GM18861 (cell line): ENCODE results near the gene SCAPER.
"Not testable (repeated sequence)": the region's sequence is repeated elsewhere in the genome, so short reads cannot be mapped to it uniquely, and the experiment has no call there.

ENCODE experiments used
- ATAC-seq: cut with Tn5 transposase; IDR thresholded peaks from one replicate; pipeline ENCODE4 v1.9.1; 2021; ENCODE audit not compliant: unreplicated experiment

The SCAPER gene

DNA sequence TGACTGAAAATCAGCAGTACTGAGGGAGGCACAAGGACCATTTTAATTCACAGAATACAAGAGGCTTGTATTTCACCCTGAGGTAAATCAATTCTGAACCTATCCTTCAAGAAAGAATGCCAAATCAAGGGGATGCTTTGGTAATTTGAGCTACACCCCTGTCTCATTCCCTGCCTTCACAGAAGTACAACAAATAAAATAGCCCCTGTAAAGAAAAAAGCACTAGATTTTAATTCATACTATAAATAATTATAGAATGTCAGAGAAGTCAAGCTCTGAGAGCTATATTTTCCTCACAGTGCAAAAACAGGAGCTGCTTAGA, 319.6 kb downstream of the SCAPER start:
- no peak for ATAC-seq

GRCh38 chr15:76584868-76585575, 320.1 kb downstream of the SCAPER start:
- no peak for ATAC-seq

DNA sequence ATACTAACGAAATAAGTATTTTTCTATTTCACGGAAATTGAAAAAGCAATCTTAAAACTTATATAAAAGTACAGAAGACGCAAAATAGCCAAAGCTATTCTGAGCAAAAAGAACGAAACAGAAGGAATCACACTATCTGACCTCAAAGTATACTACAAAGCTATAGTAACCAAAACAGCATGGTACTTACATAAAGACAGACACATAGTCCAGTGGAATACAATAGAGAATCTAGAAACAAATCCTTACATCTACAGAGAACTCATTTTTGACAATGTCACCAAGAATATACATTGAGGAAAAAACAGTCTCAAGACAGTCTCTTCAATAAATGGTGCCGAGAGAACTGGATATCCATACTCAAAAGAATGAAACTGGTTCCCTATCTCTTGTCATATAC, 322.6 kb downstream of the SCAPER start:
- ATAC-seq, result no peak

DNA sequence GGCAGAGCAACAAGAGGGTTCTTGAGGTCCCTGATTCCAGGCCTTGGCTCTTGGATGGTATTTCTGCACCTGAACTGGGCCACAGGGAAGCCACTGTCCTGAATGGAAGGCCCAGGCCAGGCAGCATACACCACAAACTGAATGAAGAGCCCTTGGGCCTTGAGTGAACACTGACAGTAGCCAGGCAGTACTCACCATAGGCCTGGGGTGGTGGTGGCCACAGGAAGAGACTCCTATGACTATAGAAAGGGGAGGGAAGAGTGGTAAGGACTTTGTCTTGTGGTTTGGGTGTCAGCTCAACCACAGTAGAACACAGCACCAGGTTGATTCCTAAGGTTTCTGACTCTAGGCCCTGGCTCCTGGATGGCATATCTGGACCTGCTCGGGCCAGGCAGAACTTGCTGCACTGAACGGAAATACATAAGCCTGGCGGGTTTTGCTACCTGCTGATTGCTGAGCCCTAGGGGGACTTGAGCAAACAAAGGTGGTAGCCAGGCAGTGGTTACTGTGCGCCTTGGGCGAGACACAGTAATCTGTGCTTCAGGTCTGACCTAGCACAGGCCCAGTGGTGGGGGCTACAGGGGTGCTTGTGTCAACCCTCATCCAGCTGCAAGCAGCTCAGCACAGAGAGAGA, 327.1 kb downstream of the SCAPER start:
- no peak for ATAC-seq

DNA sequence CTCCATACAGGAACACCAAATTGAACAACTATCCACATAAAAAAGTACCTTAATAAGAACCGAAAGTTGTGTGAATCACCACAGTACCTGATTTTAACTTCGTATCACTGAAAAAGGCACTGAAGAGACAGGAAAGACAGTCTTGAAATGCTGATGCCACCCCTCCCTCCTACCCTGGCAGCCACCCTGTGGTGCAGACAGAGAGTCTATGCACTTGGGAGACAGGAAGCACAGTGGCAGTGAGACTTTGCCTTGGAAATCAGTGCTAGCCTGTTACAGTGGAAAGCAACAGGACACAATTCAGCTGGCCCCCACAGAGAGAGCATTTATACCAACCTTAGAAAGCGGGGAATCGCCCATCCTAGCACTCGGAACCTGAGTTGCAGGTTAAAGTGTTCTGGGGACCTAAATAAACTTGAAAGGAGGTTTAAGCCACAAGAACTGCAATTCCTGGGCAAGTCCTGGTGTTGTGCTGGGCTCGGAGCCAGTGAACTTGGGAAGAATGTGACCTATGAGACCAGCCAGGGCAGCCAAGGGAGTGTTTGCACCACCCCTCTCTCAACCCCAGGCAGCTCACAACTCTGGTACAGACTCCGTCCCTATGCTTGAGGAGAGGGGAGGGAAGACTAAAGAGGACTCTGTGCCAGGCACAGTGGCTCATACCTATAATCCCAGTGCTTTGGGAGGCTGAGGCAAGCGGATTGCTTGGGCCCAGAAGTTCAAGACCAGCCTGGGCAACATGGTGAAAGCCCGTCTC, 328.4 kb downstream of the SCAPER start:
- ATAC-seq, result no peak

- peak; percentile 15 for ATAC-seq
Measured at GRCh38 chr15:76575679-76576078, 329.5 kb downstream of the SCAPER start.

DNA sequence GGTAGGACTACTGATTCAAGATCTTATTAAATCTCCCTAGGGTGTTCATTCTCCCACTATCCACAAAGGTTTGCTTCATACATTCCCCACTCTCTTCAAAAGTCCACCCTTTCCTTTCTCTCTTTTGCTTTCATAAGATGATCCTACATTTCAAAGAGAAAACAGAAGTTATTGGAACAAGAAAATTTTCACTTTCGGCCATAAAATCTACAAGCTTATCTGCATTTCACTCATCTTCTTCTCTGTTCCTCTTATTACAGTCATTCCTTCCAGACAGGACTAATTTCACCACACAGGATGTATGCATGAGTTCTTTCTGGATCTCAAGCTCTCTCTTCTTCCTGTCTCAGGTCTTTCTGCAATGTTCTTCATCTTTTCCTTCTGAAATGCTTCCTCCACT, 329.9 kb downstream of the SCAPER start:
- peak; percentile 93 for ATAC-seq

DNA sequence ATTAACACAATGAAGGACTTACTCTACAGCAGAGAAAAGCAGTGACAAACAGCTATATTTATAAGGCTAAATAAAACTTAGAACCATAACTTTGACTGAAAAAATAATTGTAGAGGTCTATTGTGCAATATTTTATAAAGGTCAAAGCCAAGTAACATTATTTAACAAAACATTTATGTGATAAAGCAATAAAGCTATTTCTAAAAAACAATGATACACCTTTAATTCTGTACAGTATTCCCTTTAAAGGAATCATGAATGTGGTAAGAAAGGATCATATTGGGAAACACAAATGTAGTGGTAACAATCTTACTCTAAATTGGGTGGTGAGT, 332.2 kb downstream of the SCAPER start:
- ATAC-seq, result no peak

- ATAC-seq, result no peak
Measured at GRCh38 chr15:76566276-76566675, 338.9 kb downstream of the SCAPER start.

DNA sequence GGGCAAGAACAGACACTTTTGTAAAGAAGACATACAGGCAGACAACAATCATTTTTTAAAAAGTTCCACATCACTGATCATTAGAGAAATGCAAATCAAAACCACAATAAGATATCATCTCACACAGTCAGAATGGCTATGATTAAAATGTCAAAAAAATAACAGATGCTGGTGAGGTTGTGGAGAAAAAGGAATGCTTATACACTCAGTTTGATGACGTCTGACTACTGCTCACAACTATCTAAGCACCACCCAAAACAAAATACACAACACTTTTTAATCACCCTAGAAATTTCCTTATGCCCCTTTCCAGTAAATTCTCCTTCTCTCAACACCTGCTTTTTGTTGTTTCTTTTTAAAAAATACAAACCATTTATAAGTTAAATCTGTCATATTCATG, 339.8 kb downstream of the SCAPER start:
- ATAC-seq, result no peak

DNA sequence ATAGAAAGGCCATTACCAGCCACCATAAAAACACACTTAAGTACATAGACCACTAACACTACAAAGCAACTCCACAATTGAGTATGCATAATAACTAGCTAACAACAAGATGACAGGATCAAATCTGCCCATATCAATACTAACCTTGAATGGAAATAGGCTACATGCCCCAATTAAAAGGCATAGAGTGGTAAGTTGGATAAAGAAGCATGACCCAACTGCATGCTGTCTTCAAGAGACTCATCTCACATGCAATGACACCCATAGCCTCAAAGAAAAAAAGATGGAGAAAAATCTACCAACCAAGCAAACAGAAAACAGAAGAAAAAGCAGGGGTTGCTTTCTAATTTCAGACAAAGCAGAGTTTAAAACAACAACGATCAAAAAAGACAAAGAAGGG, 349.9 kb downstream of the SCAPER start:
- no peak for ATAC-seq

DNA sequence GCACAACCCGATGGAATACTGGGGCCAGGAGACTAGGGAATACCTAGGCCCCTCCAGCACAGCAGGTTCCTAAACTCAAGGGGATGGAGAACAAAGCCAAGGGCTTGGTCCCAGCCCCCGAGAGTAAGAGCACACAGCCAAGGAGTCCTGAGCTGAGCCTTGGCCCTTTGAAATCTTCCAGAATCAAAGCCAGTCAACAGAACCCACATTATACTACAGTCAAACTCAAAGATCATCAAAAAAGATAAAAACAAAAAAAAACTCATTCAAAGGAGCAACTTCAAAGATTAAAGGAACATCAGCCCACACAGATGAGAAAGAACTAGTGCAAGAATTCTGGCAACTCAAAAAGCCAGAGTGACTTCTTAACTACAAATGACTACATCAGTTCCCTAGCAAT, 351.6 kb downstream of the SCAPER start:
- ATAC-seq, result no peak

DNA sequence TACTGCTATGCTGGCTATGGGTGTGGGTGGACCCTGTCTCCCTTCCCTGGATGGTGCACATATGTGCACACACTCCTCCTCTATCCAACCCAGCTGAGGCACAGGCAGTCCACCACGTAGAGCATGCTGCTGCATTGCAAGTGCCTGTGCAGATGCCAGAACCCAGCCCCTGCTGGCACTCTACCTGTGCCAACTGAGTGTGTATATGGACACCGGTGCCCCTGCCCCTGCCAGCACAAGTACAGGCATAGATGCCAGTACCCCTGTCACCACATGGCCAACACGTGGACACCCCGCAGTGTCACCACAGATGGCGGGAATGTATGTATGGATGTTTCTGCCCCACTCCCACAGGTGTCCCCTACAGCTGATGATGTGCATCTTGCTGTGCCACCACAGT, 352.0 kb downstream of the SCAPER start:
- no peak for ATAC-seq

DNA sequence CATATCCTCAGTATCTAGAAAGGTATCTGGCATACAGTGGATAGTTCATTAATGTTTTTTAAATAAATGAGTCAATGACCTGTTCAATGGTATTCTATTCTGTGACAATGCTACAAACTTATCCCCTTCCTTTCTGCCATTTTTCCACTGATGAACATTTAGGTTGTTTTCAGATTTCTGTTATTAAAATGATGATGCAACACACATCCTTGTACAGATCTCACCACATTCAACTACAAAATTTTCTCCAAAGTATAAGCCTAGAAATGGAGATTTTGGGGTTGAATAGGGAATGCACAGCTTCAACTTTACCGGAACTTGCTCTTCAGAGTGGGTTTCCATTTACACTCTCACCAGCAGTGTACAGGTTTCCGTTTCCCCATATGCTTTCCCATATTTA, 358.3 kb downstream of the SCAPER start:
- no peak for ATAC-seq

GRCh38 chr15:76533995-76534394, 371.1 kb downstream of the SCAPER start:
- no peak for ATAC-seq

GRCh38 chr15:76533060-76533820, 371.9 kb downstream of the SCAPER start:
- no peak for ATAC-seq

- ATAC-seq, result no peak
Measured at GRCh38 chr15:76529911-76530310, 375.2 kb downstream of the SCAPER start.

- no peak for ATAC-seq
Measured at GRCh38 chr15:76526111-76526510, 379.0 kb downstream of the SCAPER start.

- no peak for ATAC-seq
Measured at GRCh38 chr15:76517910-76518309, 387.2 kb downstream of the SCAPER start.

DNA sequence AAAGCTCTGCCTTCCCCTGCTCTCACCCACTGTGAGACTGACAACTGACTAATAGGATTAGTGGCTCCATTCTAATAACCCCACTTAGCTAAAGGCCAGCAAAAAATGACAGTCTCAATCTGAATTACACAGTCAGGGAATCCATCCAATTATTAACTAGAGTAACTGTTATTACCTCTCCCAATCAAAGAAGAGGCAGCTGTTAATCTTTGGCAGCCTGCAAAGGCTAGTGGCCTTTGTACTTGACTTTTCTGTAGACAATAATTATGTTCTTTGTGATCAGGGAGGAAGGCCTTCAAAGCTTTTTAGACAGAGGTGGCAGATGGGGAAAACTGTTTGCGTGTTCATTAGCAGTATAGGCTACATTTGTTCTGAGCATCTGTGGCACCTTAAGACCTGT, 390.9 kb downstream of the SCAPER start:
- no peak for ATAC-seq

DNA sequence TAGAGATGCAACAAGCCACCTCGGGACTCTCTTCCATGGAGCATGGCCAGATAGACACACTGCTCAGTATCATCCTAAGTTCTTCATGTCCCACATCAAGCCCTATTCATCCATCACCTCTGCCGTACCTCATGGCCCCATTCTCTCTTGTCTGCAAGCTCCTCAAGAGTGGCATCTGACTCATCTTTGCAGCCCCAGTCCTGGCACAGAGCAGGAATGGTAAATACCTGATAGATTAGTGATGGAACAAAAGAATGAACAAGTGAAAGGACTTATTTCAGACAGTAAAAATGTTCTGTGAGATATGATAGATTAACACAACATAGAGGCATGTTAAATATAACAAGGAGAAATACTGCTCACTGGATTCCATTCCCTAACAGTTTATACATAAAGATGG, 392.2 kb downstream of the SCAPER start:
- ATAC-seq, result no peak

GRCh38 chr15:76510663-76511062, 394.5 kb downstream of the SCAPER start:
- not testable (repeated sequence) for ATAC-seq
